HG02943 (cell line): Measurements from ENCODE around the gene TSPEAR.

Source experiments
- ATAC-seq: cut with Tn5 transposase; IDR thresholded peaks from one replicate; pipeline ENCODE4 v1.9.1; 2021; ENCODE audit warnings: mild to moderate bottlenecking, low read depth, moderate library complexity; ENCODE audit not compliant: unreplicated experiment

The TSPEAR gene

GRCh38 chr21:44741921-44742320 lies 30.5 kb upstream of the TSPEAR start:
- no peak for ATAC-seq

GRCh38 chr21:44740742-44741141 lies 29.4 kb upstream of the TSPEAR start:
- no peak for ATAC-seq

- no peak for ATAC-seq
These were observed 27.9 kb upstream of the TSPEAR start for GRCh38 chr21:44739316-44739715.

GRCh38 chr21:44738621-44739020 lies 27.2 kb upstream of the TSPEAR start:
- ATAC-seq = no peak

- ATAC-seq = no peak
These were observed 26.5 kb upstream of the TSPEAR start for GRCh38 chr21:44737706-44738354.

- ATAC-seq = no peak
These were observed 25.1 kb upstream of the TSPEAR start for GRCh38 chr21:44736291-44737004.

GRCh38 chr21:44735821-44736220 lies 24.4 kb upstream of the TSPEAR start:
- ATAC-seq = no peak

GRCh38 chr21:44734841-44735240 lies 23.5 kb upstream of the TSPEAR start:
- ATAC-seq = no peak

- ATAC-seq = no peak
These were observed 22.8 kb upstream of the TSPEAR start for GRCh38 chr21:44734026-44734745.

- ATAC-seq = no peak
These were observed 21.6 kb upstream of the TSPEAR start for GRCh38 chr21:44732956-44733355.

- no peak for ATAC-seq
These were observed 20.9 kb upstream of the TSPEAR start for GRCh38 chr21:44732263-44732662.

GRCh38 chr21:44730951-44731579 lies 19.7 kb upstream of the TSPEAR start:
- no peak for ATAC-seq

GRCh38 chr21:44730028-44730395 lies 18.6 kb upstream of the TSPEAR start:
- no peak for ATAC-seq

- no peak for ATAC-seq
These were observed 18.1 kb upstream of the TSPEAR start for GRCh38 chr21:44729336-44730027.

- ATAC-seq = no peak
These were observed 17.3 kb upstream of the TSPEAR start for GRCh38 chr21:44728716-44729115.

- no peak for ATAC-seq
These were observed 16.4 kb upstream of the TSPEAR start for GRCh38 chr21:44727757-44728156.

GRCh38 chr21:44727321-44727720 lies 15.9 kb upstream of the TSPEAR start:
- ATAC-seq = no peak

- no peak for ATAC-seq
These were observed 15.5 kb upstream of the TSPEAR start for GRCh38 chr21:44726826-44727225.

GRCh38 chr21:44724926-44725325 lies 13.6 kb upstream of the TSPEAR start:
- ATAC-seq = no peak

- ATAC-seq = no peak
These were observed 12.8 kb upstream of the TSPEAR start for GRCh38 chr21:44724196-44724595.
